Brain microvascular endothelial cell (primary cell): ENCODE measurements around the gene KCNAB1.

Source experiments
- DNase-seq: peaks from one replicate; pipeline ENCODE4 v3.0.0-alpha.2; 2020
- H3K27ac ChIP-seq: fragments of 250-450 bp; sonication (Bioruptor Pico); 2 replicates; pipeline ENCODE4 v1.5.1; 2020; ENCODE audit warnings: mild to moderate bottlenecking, moderate library complexity
- H3K27me3 ChIP-seq: fragments of 250-450 bp; sonication (Bioruptor Pico); replicated peaks from 2 replicates; pipeline ENCODE4 v1.5.1; 2020; ENCODE audit warnings: mild to moderate bottlenecking
- H3K36me3 ChIP-seq: fragments of 250-450 bp; sonication (Bioruptor Pico); replicated peaks from 2 replicates; pipeline ENCODE4 v1.5.1; 2020; ENCODE audit warnings: mild to moderate bottlenecking
- H3K4me3 ChIP-seq: 2 replicates; pipeline ENCODE4 v1.5.1; 2011; ENCODE audit warnings: low read depth, mild to moderate bottlenecking, control low read depth, low read length, moderate library complexity
- in situ Hi-C: cut with HindIII; loops from 2 replicates; pipeline ENCODE4 v1.10.0; 2017; ENCODE audit warnings: low sequenced_read_pairs, low pct_ligation_motif_present
- TF ChIP-seq, protein P1 (sequence below): IDR thresholded peaks from 2 replicates; pipeline ENCODE4 v1.5.1; 2011; ENCODE audit warnings: low read depth, mild to moderate bottlenecking, moderate library complexity, low read length, control low read depth, inconsistent platforms; ENCODE audit errors: missing control alignments

The KCNAB1 gene

DNA sequence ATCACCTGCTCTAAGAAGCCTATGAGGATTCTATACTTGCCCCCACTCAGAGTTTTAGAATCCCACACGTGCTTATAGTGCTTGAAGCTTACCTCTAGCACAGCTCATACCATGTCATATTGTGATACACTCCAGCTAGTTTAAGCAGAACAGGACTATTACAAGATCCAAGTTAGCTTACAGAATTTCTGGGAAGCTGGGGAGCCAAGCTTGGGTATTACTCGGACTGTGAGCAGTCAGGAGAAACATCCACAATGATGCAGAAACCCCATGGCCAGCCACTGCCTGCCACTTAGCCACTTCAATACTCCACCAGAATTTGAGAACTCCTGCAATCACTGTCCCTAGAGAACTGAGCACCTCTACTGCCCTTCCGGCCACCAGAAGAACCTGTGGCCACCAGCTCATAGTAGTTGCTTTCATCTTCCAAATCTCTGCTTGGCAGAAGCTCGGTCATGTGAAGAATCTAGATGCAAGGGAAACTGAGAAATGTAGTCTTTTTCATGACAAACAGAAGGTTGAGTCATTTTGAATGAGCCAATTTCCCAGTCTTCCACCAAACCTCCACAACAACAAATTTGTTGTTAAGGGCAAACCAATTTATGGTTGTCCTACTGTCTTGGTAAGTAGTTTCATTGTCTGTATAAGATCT lies 462.3 kb downstream of the KCNAB1 start:
- Histone ChIP-seq H3K4me3 (no peak overlapping the region), H3K27ac (no peak overlapping the region), H3K27me3 (no peaks in the 10 kb centered on the region), H3K36me3 (no peaks in the 10 kb centered on the region)
- TF ChIP-seq, protein P1, sequence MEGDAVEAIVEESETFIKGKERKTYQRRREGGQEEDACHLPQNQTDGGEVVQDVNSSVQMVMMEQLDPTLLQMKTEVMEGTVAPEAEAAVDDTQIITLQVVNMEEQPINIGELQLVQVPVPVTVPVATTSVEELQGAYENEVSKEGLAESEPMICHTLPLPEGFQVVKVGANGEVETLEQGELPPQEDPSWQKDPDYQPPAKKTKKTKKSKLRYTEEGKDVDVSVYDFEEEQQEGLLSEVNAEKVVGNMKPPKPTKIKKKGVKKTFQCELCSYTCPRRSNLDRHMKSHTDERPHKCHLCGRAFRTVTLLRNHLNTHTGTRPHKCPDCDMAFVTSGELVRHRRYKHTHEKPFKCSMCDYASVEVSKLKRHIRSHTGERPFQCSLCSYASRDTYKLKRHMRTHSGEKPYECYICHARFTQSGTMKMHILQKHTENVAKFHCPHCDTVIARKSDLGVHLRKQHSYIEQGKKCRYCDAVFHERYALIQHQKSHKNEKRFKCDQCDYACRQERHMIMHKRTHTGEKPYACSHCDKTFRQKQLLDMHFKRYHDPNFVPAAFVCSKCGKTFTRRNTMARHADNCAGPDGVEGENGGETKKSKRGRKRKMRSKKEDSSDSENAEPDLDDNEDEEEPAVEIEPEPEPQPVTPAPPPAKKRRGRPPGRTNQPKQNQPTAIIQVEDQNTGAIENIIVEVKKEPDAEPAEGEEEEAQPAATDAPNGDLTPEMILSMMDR: no peak
- in situ Hi-C loops: no loop called here
- DNase-seq: no peak

DNA sequence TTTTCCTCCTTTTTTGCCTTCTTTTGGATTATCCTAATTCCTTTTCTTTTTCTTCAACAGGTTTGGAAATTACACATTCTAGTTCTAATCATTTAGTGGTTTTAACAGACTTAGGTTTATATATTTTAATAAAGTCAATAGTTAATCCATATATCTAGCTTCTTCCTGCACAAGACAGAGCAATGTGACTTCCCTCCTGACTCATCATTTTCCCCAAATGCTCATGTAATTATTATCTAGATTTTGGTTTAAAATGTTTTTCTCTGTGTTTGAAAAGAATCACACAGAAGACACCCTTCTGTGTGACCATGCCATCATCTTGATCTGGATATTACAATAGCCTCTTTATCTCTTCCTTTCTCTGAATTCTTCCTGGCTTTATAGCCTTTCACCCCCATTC lies 463.1 kb downstream of the KCNAB1 start:
- DNase-seq: no peak
- in situ Hi-C loops: no loop called here
- Histone ChIP-seq H3K27ac (no peak overlapping the region), H3K27me3 (no peaks in the 10 kb centered on the region), H3K4me3 (no peak overlapping the region), H3K36me3 (no peaks in the 10 kb centered on the region)
- TF ChIP-seq, protein P1: no peak

DNA sequence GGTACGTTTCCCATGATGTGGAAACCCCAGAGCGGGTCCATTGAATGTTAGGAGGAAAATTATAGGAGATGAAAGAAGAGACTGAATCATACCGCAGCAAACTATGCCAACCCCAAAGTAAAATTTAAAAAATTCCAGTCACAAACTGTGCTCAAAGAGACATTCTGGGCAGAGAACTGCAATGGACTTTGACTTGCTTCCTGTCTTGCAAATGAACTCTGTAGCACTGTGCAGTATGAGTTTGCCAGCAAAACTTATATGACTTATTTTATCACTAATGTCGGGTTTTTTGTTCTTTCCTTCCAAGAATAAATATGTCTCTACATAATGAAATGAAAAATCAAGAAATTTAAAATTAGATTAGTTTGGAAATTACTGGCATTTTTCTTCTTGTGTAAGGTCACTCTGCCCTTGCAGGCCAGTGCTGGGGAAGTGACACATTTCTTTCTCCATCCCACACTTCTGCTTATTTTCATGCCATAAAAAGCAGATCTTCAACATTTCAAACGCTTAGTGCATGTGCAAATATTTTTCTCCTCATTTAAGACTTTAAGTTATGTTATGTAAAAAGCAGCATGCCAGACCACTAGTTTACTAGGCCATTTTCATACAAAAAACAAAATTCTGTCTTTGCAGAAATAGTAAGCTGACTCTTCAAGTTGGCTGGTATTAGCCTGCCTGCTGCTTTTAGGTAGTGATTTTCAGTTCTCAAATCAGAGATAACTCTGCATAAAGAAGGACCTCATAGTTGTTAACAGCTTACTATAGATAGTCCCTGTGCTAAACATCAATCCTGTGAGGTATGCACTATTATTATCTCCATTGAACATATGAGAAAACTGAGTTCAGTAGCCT lies 466.8 kb downstream of the KCNAB1 start:
- in situ Hi-C loops: no loop called here
- no peak for DNase-seq

DNA sequence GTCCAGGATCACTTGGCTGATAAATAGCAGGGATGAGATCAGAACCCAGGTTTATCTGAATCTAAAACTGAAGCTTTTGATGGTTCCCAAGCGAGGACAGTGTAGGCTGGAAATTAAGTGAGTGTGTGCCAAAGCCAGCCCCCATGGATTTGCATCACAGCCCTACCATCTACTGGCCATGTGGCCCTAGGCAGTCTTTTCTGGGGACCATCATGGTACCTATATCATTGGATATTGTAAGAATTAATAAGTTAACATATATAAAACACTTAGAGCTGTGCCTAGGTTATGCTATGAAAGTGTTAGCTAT lies 467.3 kb downstream of the KCNAB1 start:
- Histone ChIP-seq H3K4me3 (no peak overlapping the region), H3K36me3 (no peaks in the 10 kb centered on the region), H3K27me3 (no peaks in the 10 kb centered on the region), H3K27ac (no peak overlapping the region)
- in situ Hi-C loops: no loop called here
- TF ChIP-seq, protein P1: no peak
- DNase-seq: no peak

More for the DNA sequence above, 466.8 kb downstream of the KCNAB1 start:
- Histone ChIP-seq H3K36me3 (no peaks in the 10 kb centered on the region), H3K4me3 (no peak overlapping the region), H3K27me3 (no peaks in the 10 kb centered on the region), H3K27ac (no peak overlapping the region)
- TF ChIP-seq, protein P1: no peak
